GM19452 (cell line): Measurements from ENCODE around the gene VSX2.

Source experiments
- ATAC-seq: cut with Tn5 transposase; IDR thresholded peaks from one replicate; pipeline ENCODE4 v1.9.1; 2021; ENCODE audit not compliant: unreplicated experiment

The VSX2 gene

DNA sequence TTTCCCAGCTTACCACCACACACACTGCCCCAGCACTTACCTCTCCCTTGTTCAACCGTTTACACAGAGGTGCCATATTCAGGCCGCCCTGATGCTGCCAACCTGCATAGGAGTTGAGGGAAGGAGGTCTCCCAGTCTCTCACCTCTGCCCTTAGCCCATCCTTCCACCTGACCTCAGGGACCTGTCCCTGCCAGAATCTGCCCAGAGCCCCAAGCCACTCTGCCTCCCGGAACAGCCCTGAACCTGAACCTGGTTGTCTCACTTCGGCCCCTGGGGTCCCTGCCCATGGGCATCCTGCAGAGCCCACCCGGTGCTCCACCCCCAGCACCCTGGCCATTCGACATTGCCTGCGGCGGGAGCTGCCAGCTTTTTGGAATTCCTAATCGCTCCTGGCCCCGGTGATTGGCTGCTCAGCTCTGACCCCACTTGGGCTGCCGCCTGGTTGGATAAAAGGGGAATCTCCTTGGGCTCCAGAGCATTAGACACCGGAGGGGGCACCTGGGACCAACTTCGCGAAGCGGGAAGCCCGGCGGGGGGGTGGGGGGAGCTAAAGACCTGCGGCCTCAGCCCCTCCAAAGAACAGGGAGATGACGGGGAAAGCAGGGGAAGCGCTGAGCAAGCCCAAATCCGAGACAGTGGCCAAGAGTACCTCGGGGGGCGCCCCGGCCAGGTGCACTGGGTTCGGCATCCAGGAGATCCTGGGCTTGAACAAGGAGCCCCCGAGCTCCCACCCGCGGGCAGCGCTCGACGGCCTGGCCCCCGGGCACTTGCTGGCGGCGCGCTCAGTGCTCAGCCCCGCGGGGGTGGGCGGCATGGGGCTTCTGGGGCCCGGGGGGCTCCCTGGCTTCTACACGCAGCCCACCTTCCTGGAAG is at the start of gene VSX2:
VSX2 (plus strand) TSS at position 476 of the 874 bp plus-strand sequence; CDS start at position 589, 113 bp downstream.
- ATAC-seq: no peak

GRCh38 chr14:74190927-74191575 is 48.2 kb upstream of the VSX2 start:
- ATAC-seq: no peak

GRCh38 chr14:74194506-74195274 is 44.6 kb upstream of the VSX2 start:
- ATAC-seq: no peak

DNA sequence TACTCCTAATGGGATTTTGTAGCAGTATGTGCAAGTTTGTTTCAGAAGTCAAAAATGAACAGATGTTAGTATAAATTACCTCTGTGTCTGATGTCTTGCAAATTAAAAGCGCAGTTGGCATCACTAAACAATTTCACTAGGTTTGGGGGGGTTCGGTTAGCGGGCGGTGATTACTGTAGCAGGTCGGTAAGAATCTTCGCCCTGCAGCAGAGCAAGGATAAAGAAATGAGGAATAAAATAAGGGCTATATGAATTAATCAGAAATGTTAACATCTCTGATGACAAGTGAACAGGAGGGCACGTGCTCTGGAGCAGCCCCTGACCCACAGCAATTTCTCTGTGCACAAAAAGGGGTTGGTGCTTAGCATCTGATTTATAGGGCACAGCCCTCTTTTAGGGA is 43.6 kb upstream of the VSX2 start:
- ATAC-seq: no peak

GRCh38 chr14:74198441-74199234 is 40.6 kb upstream of the VSX2 start:
- no peak for ATAC-seq

GRCh38 chr14:74202113-74202512 is 37.1 kb upstream of the VSX2 start:
- ATAC-seq: no peak

- ATAC-seq: no peak
These were observed 35.6 kb upstream of the VSX2 start for GRCh38 chr14:74203639-74204038.

- ATAC-seq: no peak
These were observed 34.8 kb upstream of the VSX2 start for GRCh38 chr14:74204491-74204890.

GRCh38 chr14:74205882-74206281 is 33.4 kb upstream of the VSX2 start:
- ATAC-seq: no peak

- no peak for ATAC-seq
These were observed 31.3 kb upstream of the VSX2 start for GRCh38 chr14:74207943-74208342.

- no peak for ATAC-seq
These were observed 30.6 kb upstream of the VSX2 start for GRCh38 chr14:74208642-74209041.

DNA sequence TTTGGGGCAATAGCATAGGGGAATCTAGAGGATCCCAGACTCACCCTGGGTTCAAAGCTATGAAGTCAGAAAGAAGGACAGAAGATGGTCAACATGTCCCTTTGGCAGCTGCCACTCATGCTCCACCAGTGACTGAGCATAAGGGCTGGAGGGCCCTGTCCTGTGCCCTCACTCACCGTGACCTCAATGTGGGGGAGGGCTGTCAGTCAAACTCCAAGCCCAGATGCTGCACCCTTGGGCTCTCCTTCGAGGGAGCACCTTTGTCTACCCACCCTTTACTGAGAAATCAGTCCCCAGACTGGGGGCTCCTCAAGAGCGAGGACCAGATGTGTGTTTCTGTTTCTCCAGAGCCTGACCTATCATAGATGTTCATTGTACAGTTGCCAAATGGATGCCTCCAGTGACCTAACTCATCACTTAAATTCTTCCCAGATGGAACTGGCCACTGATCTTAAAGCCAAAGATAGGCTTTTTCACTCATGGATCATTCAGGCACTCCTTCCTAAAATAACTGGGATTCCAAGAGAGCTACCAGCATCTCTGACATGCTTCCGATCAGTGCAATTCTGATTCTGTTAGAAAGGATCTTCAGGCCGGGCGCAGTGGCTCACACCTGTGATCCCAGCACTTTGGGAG is 27.2 kb upstream of the VSX2 start:
- ATAC-seq: no peak

DNA sequence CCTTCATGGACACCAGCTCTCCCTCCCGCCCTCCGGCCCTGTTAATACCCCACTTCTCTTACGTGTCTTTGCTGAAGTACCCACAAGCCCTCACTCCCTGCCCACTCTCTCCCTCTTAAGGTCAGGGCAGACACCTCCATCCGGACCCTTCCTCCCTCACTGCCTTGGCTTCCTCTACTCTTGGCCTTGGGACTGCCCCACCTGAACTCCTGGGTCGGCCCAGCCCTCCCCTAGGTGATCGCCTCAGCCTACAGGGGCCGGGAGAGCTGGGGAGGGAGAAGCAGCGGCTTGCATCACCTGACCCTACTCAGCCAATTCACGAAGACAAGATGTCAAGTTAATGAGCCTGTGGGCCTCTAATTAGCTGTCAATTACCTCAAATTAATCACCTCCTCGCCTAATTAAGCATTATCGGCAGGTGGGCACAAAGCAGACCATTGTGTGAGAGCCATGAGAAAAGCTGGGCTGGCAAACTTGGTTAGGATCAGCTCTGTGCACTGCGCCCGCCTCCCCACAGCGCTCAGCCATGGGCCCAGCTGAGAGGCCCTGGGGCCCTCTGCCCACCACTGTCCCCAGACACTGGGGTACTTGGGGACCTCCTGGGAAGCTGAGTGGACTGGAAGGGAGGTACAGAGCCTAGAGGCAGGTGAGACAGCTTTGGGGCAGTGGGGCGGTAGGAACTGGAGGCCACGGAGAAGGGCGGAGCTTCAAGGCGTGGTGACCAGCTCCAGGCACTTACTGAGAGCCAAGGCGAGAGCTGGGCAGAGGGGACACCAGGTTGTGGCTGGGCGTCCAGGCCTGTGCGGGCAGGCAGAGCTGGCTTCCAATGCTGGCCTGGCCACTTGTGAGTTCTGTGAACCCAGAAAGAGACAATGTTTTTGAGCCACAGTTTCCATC is 25.1 kb upstream of the VSX2 start:
- no peak for ATAC-seq

DNA sequence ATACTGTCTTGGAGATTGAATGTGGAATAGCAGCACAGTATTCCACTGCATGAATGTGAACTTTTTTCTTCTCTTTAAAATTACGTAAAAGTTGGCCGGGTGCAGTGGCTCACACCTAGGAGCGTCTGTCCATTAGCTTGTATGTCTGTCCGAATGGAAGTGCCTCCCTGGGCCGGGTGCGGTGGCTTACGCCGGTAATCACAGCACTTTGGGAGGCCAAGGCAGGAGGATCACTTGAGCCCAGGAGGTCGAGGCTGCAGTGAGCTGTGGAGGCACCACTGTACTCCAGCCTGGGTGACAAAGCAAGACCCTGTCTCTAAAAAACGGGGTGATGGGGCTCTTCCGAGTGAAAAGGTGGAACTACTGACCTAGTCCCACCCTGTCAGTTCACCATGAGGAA is 22.6 kb upstream of the VSX2 start:
- ATAC-seq: no peak

DNA sequence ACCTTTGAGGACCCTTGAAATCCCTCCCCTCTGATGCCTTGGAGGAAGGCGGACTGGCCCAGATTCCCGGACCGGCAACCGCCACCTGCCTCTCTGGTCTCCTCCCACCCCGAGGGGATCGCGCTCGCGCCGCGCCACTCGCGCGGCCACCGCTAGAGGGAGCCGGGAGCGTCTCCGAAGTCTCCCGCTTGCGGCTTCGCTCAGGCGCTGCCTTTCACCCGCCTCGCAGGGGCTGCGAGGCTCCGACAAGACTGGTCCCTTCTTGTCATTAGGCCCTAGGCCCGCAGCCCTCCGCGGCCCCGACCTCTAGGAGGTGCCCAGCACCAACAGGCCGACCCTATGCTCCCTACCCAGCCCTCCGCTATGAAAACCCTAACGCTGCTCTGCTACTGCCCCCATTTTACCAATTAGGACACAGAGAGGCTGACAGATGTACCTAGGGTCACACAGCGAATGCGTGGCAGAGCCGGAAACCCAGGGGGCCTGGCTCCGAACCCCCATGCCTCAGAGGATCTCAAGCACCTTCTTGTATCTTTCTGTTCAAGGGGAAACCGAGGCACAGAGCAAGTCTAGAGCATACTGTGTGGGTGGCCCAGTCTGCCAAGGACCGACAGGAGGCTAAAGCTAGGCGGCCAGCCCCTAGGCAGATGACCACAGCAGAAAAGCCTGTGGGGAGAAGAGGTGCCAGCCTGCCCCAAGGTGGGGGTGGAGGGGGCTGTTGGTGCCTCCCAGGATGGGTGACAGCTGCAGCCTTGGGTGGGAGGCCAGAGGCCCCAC is 21.4 kb upstream of the VSX2 start:
- ATAC-seq: peak; percentile 61

- ATAC-seq: no peak
These were observed 20.8 kb upstream of the VSX2 start for GRCh38 chr14:74218462-74218861.

DNA sequence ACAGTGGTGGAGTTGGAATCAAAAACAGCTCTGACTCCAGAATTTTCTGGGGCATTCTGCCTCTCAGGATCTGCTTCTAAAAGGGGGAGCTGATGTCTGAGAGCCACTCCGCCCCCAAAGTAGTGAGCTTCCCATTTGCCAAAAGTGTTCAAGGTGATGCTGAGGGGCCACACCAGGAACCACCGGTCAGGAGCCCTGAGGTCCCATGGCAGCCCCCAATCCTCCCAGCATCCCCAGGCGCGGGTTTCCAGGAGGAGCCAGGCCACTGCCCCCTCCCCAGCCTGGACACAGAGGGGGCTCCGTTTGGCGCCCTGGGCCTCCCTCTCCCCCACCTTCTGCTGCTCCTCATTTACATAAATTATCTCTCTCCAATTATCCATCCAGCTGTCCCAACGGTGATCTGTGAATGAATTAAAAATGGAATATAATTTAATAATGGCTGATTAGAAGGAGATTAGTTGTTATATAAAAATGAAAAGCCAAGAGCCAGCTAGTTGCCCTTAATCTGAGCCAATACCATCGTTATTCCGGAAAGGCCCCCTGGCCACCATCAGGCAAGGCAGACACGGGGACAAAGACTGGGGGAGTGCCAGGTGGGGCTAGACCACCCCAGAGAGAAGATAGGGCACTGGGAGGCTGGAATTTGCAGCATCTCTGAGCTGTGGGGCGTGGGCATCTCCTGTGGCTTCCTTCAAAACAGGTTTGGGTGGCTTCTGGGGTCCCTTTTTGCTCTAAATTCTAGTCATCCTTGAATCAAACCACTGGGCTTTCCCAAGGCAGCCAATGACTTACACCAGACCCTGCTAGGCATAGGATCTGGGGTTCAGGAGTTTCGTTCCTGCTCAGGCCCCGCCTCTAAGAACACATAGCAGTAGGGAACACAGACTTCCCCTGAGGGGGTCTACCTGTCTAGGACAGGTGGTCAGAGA is 19.7 kb upstream of the VSX2 start:
- ATAC-seq: no peak

GRCh38 chr14:74220991-74221390 is 18.3 kb upstream of the VSX2 start:
- no peak for ATAC-seq
